HG03378 (cell line): ENCODE data around the gene ARRB1.
A peak's percentile ranks its signal among the peaks of the same experiment; 100 is the strongest.

Experiments used
- ATAC-seq: cut with Tn5 transposase; IDR thresholded peaks from one replicate; pipeline ENCODE4 v1.9.1; 2021; ENCODE audit warnings: mild to moderate bottlenecking, moderate library complexity; ENCODE audit not compliant: unreplicated experiment

The ARRB1 gene

GRCh38 chr11:75262961-75263852 lies 88.3 kb downstream of the ARRB1 start:
- no peak for ATAC-seq

- ATAC-seq, result no peak
Measured at GRCh38 chr11:75262436-75262835, 89.0 kb downstream of the ARRB1 start.

- no peak for ATAC-seq
Measured at GRCh38 chr11:75261902-75262361, 89.5 kb downstream of the ARRB1 start.

- no peak for ATAC-seq
Measured at GRCh38 chr11:75260396-75261170, 90.9 kb downstream of the ARRB1 start.

- no peak for ATAC-seq
Measured at GRCh38 chr11:75254326-75254725, 97.1 kb downstream of the ARRB1 start.

GRCh38 chr11:75249704-75250103 lies 101.8 kb downstream of the ARRB1 start:
- ATAC-seq, result no peak

GRCh38 chr11:75248924-75249256 lies 102.6 kb downstream of the ARRB1 start:
- ATAC-seq, result no peak

GRCh38 chr11:75246671-75247350 lies 104.7 kb downstream of the ARRB1 start:
- no peak for ATAC-seq

- ATAC-seq, result no peak
Measured at GRCh38 chr11:75246006-75246670, 105.3 kb downstream of the ARRB1 start.

GRCh38 chr11:75245356-75246005 lies 106.0 kb downstream of the ARRB1 start:
- ATAC-seq, result no peak

- no peak for ATAC-seq
Measured at GRCh38 chr11:75244052-75244814, 107.2 kb downstream of the ARRB1 start.

- ATAC-seq, result no peak
Measured at GRCh38 chr11:75242722-75243600, 108.5 kb downstream of the ARRB1 start.

- no peak for ATAC-seq
Measured at GRCh38 chr11:75241906-75242644, 109.4 kb downstream of the ARRB1 start.

GRCh38 chr11:75241036-75241905 lies 110.2 kb downstream of the ARRB1 start:
- ATAC-seq, result peak; percentile 58

GRCh38 chr11:75240311-75241035 lies 111.0 kb downstream of the ARRB1 start, which contains the start of gene TPBGL:
TSS of gene TPBGL (plus strand) at chr11:75240774. CDS start at chr11:75241050, 276 bp downstream.
- no peak for ATAC-seq
